C4-2B (cell line): ENCODE measurements around the gene ZHX3.
"Not testable (repeated sequence)": the region's sequence is repeated elsewhere in the genome, so short reads cannot be mapped to it uniquely, and the experiment has no call there.

Source experiments
- H3K27ac ChIP-seq: fragments of 450-650 bp; 2 replicates; pipeline ENCODE4 v1.5.1; 2017
- CTCF ChIP-seq: fragments of 450-650 bp; conservative IDR thresholded peaks from 2 replicates; pipeline ENCODE4 v1.5.1; 2017; ENCODE audit warnings: mild to moderate bottlenecking
- ZFX ChIP-seq: fragments of 450-650 bp; IDR thresholded peaks from 2 replicates; pipeline ENCODE4 v1.6.1; 2017

Gene ZHX3

GRCh38 chr20:41314386-41314785, 3.1 kb downstream of the ZHX3 start:
- H3K27ac ChIP-seq = no peak overlapping the region
- TF ChIP-seq ZFX (no peak), CTCF (no peak)

- not testable (repeated sequence) for H3K27ac ChIP-seq
Observed at GRCh38 chr20:41312009-41312408, 5.5 kb downstream of the ZHX3 start.

GRCh38 chr20:41309817-41310216, 7.7 kb downstream of the ZHX3 start:
- TF ChIP-seq ZFX = no peak
- no peak for TF ChIP-seq CTCF

GRCh38 chr20:41308726-41309413, 8.7 kb downstream of the ZHX3 start:
- no peak overlapping the region for H3K27ac ChIP-seq
- TF ChIP-seq CTCF = no peak
- TF ChIP-seq ZFX = no peak

More at GRCh38 chr20:41309817-41310216, 7.7 kb downstream of the ZHX3 start:
- no peak overlapping the region for H3K27ac ChIP-seq

GRCh38 chr20:41308290-41308711, 9.2 kb downstream of the ZHX3 start:
- no peak overlapping the region for H3K27ac ChIP-seq

GRCh38 chr20:41307021-41307420, 10.5 kb downstream of the ZHX3 start:
- no peak for TF ChIP-seq CTCF
- TF ChIP-seq ZFX = no peak
- H3K27ac ChIP-seq = no peak overlapping the region

More at GRCh38 chr20:41308290-41308711, 9.2 kb downstream of the ZHX3 start:
- TF ChIP-seq ZFX (no peak), CTCF (no peak)

- no peak overlapping the region for H3K27ac ChIP-seq
- no peak for TF ChIP-seq ZFX
- no peak for TF ChIP-seq CTCF
Observed at GRCh38 chr20:41306061-41306727, 11.3 kb downstream of the ZHX3 start.
